ENCODE results near the gene TEAD1.

DNA sequence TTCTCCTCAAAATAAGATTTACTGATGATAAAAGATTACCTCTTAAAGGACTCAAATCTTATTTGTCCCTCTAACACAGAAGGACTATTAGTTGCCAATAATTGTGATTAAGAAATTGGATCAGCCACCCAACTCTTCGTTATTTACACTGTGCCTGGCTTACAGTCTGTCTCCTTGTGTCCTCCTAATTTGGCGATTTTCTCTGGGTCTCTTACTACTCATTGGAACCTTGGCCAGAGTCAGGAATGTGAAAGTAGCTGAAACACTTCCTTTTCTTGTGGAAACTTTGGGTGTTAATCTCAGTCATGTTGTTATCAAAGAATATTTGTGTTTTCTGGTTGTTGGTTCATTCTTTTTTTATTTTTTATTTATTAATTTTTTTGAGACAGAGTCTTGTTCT is 83.2 kb downstream of the TEAD1 start:
- TF ChIP-seq, protein P1, sequence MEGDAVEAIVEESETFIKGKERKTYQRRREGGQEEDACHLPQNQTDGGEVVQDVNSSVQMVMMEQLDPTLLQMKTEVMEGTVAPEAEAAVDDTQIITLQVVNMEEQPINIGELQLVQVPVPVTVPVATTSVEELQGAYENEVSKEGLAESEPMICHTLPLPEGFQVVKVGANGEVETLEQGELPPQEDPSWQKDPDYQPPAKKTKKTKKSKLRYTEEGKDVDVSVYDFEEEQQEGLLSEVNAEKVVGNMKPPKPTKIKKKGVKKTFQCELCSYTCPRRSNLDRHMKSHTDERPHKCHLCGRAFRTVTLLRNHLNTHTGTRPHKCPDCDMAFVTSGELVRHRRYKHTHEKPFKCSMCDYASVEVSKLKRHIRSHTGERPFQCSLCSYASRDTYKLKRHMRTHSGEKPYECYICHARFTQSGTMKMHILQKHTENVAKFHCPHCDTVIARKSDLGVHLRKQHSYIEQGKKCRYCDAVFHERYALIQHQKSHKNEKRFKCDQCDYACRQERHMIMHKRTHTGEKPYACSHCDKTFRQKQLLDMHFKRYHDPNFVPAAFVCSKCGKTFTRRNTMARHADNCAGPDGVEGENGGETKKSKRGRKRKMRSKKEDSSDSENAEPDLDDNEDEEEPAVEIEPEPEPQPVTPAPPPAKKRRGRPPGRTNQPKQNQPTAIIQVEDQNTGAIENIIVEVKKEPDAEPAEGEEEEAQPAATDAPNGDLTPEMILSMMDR (IDR thresholded peaks at IDR 0.05; ENCODE audit: low read depth, low read length, poor library complexity, severe bottlenecking), result no peak
- no peak for TF ChIP-seq EZH2phosphoT487 (IDR thresholded peaks at IDR 0.05; ENCODE audit: borderline replicate concordance, low read length)
